GM21367 (cell line): Measurements from ENCODE around the gene DCC.

ENCODE experiments used
- ATAC-seq: cut with Tn5 transposase; IDR thresholded peaks from one replicate; pipeline ENCODE4 v1.9.1; 2021; ENCODE audit not compliant: unreplicated experiment

Gene DCC

GRCh38 chr18:52588931-52589330, 248.9 kb downstream of the DCC start:
- no peak for ATAC-seq

GRCh38 chr18:52596748-52597435, 256.9 kb downstream of the DCC start:
- no peak for ATAC-seq

GRCh38 chr18:52598921-52599320, 258.9 kb downstream of the DCC start:
- ATAC-seq, result no peak

GRCh38 chr18:52602820-52603219, 262.8 kb downstream of the DCC start:
- no peak for ATAC-seq

GRCh38 chr18:52605345-52605744, 265.3 kb downstream of the DCC start:
- ATAC-seq, result no peak

GRCh38 chr18:52607985-52608384, 268.0 kb downstream of the DCC start:
- no peak for ATAC-seq

- no peak for ATAC-seq
Observed at GRCh38 chr18:52610451-52611115, 270.6 kb downstream of the DCC start.

GRCh38 chr18:52612406-52612805, 272.4 kb downstream of the DCC start:
- no peak for ATAC-seq

GRCh38 chr18:52615321-52615720, 275.3 kb downstream of the DCC start:
- no peak for ATAC-seq

GRCh38 chr18:52615943-52616342, 275.9 kb downstream of the DCC start:
- no peak for ATAC-seq

- ATAC-seq, result no peak
Observed at GRCh38 chr18:52617931-52618330, 277.9 kb downstream of the DCC start.

GRCh38 chr18:52620926-52621439, 281.0 kb downstream of the DCC start:
- ATAC-seq, result no peak

- ATAC-seq, result no peak
Observed at GRCh38 chr18:52624702-52625101, 284.7 kb downstream of the DCC start.

- ATAC-seq, result no peak
Observed at GRCh38 chr18:52636536-52636935, 296.5 kb downstream of the DCC start.

GRCh38 chr18:52648201-52648600, 308.2 kb downstream of the DCC start:
- no peak for ATAC-seq

GRCh38 chr18:52652391-52652790, 312.4 kb downstream of the DCC start:
- ATAC-seq, result no peak

GRCh38 chr18:52657043-52657805, 317.2 kb downstream of the DCC start:
- ATAC-seq, result no peak

- ATAC-seq, result no peak
Observed at GRCh38 chr18:52667463-52668065, 327.6 kb downstream of the DCC start.

GRCh38 chr18:52670896-52671295, 330.9 kb downstream of the DCC start:
- no peak for ATAC-seq

GRCh38 chr18:52678034-52678433, 338.0 kb downstream of the DCC start:
- ATAC-seq, result no peak

GRCh38 chr18:52678551-52678950, 338.6 kb downstream of the DCC start:
- no peak for ATAC-seq
